SHP77 treated with DMSO at 0.1 percent for 48 hours (cell line): ENCODE results near the gene NRN1L.

Experiments used
- DNase-seq: peaks from one replicate; lab custom pipeline; 2025; lab: John Stamatoyannopoulos, UW

Gene NRN1L

DNA sequence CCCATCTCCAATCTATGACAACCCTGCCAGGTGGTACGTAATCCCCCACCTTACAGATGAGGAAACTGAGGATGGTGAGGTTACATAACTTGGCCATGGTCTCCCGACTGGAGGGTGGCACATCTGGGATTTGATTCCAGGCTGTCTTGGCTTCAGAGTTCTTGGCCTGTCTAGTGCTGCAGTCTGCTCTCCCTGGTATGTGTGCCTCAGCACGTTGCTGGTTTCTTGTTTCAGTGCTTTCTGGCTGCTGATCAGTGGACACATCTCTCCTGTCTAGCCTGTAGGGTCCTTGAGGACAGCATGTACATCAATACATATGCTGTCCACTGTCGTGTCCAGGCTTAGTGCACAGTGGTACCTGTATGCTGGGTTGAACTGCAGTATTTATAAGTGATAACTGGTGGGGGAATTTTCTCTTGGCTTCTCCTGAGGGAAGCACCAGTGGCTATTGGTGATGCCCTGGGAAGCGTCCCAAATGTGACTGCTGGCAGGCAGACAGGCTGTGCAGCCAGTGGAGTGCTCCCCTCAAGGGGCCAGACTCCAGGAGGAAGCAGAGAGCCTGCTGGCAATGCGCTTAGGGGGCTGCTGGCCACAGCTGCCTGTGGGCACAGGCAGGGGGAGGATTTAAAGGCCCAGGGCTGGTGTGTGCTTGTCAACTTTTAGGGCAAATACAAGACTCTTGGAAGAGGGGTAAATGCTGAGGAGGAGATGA is 32.6 kb downstream of the NRN1L start:
- DNase-seq = no peak

DNA sequence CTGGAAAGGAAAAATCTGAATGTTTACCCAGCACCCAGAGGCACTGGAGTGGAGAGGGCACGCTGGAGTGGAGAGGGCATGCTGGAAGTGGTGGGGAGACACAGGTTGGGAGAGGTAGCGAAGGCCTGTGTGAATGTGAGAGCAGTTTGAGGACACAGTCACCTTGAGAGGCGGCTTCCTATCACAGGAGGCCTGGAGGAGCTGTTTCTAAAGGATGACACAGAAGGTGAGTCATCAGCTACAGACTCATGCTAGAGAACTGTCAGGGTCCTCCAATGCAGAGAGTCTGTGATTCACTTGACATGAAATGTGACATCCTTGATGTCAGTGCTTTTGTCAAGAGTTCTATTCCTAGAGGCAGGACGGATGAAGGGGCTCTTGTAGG is 33.2 kb downstream of the NRN1L start:
- no peak for DNase-seq

DNA sequence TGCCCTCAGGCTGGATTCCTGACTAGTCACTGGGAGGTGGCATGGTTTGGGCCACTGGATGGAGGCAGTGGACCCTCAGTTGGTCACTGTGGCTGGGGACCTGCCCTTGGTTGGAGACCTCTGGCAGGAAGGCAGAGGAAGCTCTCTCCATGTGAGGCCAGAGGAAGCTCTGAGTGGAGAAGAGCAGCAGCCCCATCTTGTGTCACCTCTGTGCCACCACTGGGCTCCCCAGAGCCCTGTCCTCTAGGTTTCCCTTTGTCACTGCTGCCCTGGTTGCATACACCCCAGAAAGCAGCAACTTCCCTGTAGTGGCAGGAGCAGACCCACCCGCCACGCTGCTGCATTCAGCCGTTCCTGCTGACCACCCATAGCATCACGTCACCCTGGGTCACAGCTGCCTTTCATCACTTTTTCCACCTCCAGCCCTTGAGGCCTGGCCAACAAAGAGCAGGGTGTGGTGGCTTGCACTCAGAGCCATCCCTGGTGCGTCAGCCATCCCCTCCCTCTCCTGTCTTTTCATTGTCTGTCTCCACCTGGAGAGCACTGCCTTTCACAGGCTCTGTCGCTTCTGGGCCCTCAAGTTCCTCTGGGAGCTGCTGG is 35.0 kb downstream of the NRN1L start:
- no peak for DNase-seq

DNA sequence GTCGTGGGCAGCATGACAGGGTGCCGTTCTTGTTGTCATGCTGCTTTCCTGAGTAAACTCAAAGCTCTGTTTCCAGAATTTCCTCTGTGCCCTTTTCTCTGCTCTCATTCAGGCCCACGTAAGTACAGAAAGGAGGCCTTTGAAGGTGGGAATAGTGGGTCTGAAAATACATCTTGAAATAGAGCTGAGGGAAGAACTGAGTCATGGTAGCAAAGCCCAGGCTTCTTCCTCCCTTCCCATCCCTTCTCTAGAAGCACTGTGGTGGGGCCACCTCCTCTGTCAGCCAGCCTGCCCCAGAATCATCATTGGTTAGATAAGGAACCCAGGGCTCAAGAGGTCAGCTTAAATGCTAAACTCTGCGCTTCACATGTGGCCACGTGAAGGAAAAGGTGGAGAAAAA is 37.5 kb downstream of the NRN1L start:
- DNase-seq = no peak

DNA sequence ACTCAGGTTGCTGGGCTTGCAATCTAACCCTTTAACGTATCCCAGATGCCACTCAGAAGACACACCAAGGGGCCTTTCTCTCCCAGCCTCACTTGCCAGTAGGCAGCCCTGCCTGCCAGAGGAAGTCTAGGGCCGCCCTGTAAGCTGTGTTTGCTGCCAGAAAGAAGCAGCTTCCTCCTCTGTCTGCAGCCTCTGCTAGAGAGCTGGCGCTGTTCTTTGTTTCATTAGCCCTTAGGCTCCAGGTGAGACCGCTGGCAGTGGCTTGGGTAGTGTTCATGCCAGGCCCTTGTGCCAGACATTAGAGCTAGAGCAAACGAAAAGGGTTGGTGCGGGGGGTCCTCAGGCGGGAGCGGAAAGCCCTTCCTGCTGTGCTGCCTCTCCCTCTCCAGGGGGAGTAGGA is 38.1 kb downstream of the NRN1L start:
- no peak for DNase-seq

DNA sequence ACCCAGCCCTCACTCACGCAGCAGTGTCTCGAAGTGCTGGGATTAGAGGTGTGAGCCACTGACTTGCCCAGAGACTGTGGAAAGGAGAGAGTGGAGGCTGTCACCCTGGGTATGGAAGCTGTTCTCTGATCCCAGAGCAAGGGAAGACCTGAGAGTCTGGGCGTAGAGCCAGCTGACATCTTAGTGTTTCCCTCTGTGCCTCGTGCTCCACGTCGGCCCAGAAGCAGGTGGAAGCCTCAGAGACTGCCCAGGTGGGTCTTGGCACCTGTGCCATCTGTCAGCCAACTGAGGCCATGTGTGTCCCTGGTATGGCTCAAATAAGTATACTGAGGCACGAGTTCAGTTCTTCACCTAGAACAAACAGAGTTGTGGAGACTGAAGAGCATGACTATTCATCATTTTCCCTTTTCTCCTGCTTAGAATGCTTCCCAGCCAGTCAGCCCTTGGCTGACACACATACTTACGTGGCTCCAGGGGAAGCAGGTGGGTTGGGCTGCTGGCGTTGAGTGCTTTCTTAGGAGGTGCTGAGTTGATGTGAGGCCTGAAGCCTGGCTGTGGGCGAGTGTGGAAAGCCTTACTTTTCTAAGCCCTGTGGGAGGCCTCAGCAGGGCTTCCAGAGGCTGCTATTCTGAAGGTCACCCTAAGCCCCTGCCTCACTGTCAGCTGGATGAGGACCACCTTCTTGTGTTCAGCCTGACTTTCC is 38.9 kb downstream of the NRN1L start:
- DNase-seq = no peak

DNA sequence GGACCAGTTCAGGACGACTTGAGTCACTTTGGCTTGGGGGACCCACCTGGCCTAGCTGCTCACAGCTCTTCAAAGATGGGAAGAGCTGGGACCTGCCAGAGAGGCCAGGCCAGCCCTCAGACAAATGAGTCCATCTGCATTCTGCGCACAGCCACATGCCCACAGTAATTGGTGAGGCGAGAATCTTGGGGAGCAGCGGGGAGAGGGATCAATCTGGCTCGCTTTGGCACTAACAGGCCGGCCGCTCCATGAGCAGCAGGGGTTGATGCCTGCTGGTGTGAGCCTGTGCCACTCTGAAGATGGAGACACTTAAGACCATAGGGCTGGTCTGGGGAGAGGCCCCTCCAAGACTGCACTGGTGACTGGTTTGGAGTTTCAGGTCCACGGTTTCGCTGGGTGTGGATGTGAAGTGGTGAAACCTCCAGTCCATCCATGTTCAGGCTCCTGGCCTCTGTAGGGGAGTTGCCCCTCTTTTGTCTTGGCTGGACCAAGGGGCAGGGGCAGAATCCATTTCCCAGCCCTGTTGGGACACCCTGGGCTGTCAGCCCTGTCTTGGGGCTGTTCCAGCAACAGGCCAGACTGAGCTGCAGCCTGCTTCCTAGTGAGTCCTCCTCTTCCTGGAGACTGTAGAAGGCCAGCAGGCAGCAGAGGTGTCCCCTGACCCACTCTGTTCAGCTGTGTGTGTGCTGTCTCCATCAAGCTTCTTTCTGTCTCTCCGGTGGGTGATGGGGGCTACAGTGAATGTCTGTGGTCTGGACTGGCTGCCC is 39.6 kb downstream of the NRN1L start:
- no peak for DNase-seq

DNA sequence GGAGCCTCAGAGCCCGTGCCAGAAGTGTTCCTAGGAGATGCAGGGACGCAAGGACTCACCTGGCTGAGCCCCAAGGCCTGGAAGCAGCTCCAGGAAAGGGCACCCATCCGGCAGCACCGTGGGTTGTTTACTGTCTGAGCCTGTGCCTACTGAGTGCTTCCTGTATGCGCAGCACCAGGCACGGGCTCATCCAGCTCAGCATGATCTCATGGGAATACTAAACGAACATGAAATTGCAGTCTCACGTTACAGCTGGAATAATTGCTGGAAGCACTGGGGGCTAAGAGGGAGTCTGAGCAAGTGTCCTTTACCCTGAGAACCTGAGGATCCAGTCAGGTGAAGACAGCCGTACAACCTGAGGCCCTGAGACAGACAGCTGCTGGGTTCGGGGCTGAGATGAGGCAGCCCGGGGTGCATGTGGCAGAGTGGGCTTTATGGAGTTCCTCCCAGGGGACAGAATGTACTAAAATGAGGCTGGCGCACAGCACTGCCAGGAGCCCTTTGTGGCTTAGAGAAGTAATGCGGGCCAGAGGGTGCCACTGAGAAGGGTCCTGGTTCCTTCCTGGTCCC is 41.6 kb downstream of the NRN1L start:
- DNase-seq = peak; percentile 67

DNA sequence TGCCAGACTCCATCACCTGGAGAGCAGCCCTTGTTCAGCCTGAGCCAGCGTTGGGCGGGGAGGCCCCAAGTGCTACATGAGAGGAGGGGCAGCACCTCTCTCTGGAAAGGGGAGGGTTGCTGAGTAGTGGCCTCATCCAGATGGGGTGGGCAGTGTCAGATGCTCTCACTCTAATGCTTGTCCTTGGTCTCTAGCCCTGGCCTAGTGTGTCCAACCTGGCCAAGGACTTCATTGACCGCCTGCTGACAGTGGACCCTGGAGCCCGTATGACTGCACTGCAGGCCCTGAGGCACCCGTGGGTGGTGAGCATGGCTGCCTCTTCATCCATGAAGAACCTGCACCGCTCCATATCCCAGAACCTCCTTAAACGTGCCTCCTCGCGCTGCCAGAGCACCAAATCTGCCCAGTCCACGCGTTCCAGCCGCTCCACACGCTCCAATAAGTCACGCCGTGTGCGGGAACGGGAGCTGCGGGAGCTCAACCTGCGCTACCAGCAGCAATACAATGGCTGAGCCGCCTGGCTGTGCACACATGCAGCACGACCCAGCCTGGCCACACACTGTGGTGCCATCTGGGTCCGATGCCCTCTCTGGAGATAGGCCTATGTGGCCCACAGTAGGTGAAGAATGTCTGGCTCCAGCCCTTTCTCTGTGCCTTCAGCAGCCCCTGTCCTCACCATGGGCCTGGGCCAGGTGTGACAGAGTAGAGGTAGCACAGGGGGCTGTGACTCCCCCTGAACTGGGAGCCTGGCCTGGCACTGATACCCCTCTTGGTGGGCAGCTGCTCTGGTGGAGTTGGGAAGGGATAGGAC is 42.7 kb downstream of the NRN1L start:
- no peak for DNase-seq

DNA sequence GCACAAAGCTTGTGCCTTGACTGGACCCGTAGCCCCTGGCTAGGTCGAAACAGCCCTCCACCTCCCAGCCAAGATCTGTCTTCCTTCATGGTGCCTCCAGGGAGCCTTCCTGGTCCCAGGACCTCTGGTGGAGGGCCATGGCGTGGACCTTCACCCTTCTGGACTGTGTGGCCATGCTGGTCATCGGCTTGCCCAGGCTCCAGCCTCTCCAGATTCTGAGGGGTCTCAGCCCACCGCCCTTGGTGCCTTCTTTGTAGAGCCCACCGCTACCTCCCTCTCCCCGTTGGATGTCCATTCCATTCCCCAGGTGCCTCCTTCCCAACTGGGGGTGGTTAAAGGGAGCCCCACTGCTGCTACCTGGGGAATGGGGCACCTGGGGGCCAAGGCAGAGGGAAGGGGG is 43.5 kb downstream of the NRN1L start:
- DNase-seq = no peak

DNA sequence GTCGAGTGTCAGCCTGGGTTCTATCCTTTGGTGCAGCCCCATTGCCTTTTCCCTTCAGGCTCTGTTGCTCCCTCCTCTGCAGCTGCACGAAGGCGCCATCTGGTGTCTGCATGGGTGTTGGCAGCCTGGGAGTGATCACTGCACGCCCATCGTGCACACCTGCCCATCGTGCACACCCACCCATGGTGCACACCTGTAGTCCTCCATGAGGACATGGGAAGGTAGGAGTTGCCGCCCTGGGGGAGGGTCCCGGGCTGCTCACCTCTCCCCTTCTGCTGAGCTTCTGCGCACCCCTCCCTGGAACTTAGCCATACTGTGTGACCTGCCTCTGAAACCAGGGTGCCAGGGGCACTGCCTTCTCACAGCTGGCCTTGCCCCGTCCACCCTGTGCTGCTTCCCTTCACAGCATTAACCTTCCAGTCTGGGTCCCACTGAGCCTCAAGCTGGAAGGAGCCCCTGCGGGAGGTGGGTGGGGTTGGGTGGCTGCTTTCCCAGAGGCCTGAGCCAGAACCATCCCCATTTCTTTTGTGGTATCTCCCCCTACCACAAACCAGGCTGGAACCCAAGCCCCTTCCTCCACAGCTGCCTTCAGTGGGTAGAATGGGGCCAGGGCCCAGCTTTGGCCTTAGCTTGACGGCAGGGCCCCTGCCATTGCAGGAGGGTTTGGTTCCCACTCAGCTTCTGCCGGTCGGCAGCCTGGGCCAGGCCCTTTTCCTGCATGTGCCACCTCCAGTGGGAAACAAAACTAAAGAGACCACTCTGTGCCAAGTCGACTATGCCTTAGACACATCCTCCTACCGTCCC is 44.1 kb downstream of the NRN1L start:
- peak; percentile 14 for DNase-seq

DNA sequence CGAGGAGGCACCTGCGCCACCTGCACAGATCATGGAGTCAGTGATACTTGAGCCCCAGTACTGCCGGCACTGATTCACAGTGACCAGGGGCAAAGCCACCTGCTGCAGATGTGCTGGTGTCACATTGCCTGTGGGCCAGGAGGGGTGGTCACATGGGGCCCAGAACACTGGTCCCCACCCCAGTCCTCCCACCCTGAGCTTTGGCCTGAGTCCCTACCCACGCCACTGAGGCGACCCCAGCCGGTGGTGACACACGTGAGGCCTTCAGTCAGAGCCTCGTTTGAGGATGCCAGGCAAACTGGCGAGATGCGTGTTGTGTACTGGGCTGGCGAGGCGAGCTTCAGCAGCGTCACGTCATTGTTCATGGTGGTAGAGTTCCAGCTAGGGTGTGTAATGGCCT is 45.5 kb downstream of the NRN1L start:
- DNase-seq = no peak

DNA sequence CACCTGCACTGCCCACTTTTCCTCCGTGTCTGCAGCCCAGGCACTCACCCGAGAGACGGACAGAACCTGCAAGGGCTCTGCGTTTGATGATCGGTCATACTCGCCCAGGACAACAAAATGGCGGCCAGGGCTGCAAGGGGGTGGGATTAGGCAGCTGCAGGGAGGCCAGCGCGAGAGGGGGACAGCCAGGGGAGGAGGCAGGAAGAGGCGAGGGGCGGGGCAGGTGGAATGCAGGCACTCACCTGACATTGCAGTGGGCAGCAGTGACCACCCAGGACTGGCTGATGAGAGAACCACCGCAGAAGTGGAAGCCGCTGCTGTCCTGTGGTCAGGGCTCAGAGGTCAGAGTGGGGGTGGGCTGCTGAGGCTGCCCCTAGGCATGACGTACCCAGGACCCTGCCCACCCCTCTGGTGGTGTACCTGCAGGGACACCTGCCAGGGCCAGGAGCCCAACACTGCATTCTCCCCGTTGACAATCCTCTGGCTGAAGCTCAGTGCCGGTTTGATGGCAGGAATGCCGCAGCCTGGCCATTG is 46.1 kb downstream of the NRN1L start:
- no peak for DNase-seq

DNA sequence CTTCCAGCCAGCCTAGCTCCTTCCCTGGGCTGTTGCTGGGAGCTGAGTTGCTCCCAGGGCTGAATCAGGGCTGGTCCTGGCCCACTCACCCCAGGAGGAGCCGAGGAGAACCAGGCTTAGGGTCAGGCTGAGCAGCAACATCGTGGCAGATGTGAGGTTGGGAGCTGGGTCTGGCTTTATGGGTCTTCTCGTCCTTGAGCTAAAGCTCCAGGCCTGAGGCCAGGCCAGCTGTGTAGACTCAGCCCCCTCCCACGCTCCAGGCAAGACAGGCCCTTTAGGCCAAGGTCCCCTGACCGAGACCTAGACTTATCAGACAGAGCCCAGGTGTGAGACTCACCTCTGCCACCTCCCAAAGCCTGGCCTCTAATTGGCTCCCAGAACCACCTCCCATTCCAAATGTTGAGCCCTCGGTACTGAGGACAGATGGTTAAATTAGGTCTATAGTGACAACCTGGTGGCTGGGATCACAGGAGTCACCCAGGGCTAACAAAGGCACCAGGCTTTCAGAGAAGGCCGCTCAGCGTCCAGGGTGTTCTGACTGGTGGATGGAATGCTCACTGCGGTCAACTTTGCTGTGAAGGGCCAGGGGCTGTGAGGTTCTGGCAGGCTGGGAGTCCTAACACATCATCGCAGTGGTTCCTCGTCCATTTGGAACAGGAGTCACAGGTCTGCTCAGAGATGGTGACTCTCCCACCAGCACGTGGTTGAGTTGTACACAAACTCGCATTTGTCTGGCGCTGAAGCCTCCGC is 47.2 kb downstream of the NRN1L start, which contains the start of gene CTRL:
TSS of gene CTRL (minus strand) at position 151 of the 750 bp plus-strand sequence. CDS start at position 141, 10 bp downstream.
- no peak for DNase-seq

DNA sequence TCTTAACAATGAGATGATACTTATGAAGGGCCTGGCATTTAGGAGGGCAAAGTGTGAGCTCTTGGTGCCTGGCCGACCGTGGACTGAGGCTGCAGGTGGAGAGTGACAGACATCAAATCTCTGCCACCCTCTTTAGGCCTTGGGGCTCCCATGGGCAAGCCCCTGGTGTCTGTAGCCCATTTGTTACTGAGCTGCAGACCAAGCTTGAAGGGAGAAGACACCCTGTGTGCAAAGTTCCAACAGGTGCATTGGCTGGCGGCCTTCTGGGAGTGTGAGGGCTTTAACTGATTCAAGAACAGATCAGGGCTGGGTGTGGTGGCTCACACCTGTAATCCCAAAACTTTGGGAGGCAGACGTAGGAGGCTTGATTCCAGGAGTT is 47.8 kb downstream of the NRN1L start:
- DNase-seq = no peak

DNA sequence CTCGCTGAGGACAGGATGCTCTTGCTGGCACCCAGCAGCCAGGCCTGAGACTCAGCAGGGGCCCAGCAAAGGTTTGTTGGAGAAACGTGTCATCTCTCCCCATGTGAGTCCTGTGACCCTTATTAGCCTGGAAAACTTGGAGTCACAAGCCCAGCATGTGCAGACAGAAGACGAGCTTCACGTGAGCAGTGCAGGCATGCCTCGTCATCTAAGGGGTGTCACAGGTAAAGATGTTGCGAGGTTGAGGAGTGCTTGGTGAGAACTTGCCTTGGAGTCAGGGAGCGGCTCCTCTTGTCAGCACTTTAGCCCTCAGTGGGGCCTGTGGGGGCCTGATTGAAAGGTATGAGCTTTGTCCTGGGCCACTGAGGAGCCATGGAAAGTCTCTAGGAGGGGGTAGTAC is 49.1 kb downstream of the NRN1L start:
- DNase-seq = no peak

DNA sequence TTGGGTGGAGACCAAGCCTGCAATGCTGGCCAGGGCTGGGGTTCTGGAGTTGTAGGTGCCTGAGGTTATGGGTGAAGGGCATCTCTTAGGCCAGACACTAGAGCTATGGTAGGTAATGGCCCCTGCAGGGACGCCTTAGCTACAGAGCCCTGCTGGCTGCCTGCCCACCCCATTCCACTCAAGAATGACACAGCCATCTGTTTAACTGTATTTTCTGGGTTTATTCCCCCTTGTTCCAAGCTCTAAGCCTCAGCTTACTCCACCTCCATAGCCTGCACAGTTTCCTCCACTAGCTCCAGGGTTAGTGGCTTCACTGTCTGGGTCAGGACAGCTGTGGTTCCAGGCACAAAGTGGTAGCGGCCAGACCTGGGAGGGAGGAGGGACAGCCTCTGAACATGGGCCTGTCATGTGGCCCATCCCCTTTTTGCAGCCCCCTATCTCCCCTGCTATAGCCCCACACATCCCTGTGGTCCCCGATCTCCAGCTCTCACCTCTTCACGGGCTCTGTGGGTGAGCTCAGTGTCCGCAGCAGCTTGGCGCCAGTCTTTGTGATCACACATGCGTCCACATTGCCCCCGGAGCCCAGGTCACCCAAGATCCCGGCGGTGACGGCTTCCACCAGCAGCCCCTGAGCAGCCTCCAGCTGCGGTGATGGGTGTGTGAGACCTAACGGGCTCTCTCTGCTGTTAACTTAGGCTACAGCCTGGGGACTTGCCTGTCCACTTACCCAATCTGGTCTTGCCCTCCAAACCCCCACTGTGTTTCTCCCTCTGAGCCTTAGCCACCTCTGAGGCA is 49.8 kb downstream of the NRN1L start:
- no peak for DNase-seq

DNA sequence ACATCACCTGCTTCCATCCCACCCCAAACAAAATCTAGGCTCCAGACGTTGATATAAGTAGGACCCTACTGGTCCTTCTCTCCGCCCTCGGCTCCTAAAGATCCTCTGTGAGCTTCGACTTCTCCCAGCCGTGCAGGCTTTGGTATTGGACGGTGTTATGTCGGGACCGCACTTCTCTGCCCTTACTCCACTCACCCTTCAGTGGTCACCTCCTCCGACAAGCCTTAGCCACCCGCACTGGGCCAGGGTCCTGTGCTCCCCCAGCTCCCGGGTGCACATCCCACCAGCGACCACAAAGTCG is 50.4 kb downstream of the NRN1L start:
- DNase-seq = no peak
